ENCODE data around the gene BCR. TPM values are rescaled to one million over a fixed set of nuclear protein-coding genes. Genes with fewer than 3 reads are reported as not detected.

The BCR gene
- total and polyA plus RNA-seq, 2 of the 13 experiments (the other 11 are each of a cell fraction or from before 2014, with no cell fraction given): 19.9 to 33.6 TPM

DNA sequence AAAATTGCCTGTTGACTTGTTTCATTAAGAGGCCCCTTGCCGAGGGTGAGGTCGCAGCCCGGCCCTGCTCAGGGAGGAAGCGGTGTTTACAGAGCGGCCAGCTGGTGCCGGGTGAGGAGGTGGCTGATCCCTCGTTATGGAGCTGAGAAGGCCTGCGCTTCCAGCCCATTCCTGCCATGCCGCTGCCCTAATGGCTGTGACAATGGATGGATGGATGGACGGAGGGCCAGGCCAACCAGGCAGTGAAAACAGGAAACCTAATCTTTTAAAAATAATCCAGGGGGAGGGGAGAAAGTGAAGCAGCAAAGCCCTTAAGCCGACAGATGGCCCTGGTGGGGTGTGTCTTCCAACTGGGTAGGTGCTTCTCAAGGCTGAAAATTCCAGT lies 38.5 kb downstream of the BCR start (continued):
- no peak for TF ChIP-seq ZNF18 (CRISPR knock-in tag; IDR thresholded peaks at IDR 0.05; ENCODE audit: insufficient replicate concordance)
- no peak for TF ChIP-seq ZNF17 (CRISPR knock-in tag; IDR thresholded peaks at IDR 0.05)
- TF ChIP-seq IKZF1 (IDR thresholded peaks at IDR 0.05): no peak
- TF ChIP-seq PAXIP1 (CRISPR knock-in tag; conservative IDR thresholded peaks at IDR 0.05): peak; percentile 75
- peak; percentile 24; the same call in 1 of the 2 replicates for TF ChIP-seq MED1 (CRISPR knock-in tag; IDR thresholded peaks at IDR 0.05)
- no peak for TF ChIP-seq TERF1 (CRISPR knock-in tag; IDR thresholded peaks at IDR 0.05)
- no peak for TF ChIP-seq ZNF569 (CRISPR knock-in tag; IDR thresholded peaks at IDR 0.05; ENCODE audit: borderline replicate concordance)
- no peak for TF ChIP-seq PHF5A (CRISPR knock-in tag; IDR thresholded peaks at IDR 0.05; ENCODE audit: low read depth, unreplicated experiment)
- TF ChIP-seq FOSL1 (CRISPR knock-in tag; IDR thresholded peaks at IDR 0.05; ENCODE audit: borderline replicate concordance): no peak
- TF ChIP-seq PAF1 (CRISPR knock-in tag; IDR thresholded peaks at IDR 0.05): no peak
- TF ChIP-seq ZNF205 (CRISPR knock-in tag; IDR thresholded peaks at IDR 0.05): no peak
- TF ChIP-seq MXI1 (IDR thresholded peaks at IDR 0.05; ENCODE audit: borderline replicate concordance, low read depth, low read length): no peak
- no peak for TF ChIP-seq MLXIP (CRISPR knock-in tag; IDR thresholded peaks at IDR 0.05; ENCODE audit: borderline replicate concordance)
- TF ChIP-seq, protein P1, sequence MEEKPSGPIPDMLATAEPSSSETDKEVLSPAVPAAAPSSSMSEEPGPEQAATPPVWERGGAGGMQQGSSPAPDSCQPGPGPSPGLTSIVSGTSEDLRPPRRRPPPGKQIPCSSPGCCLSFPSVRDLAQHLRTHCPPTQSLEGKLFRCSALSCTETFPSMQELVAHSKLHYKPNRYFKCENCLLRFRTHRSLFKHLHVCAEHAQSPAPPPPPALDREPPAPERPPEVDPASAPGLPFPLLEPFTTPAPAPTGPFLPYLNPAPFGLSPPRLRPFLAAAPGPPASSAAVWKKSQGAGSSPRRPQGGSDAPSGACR (CRISPR knock-in tag; IDR thresholded peaks at IDR 0.05): no peak
- TF ChIP-seq ZBTB1 (CRISPR knock-in tag; IDR thresholded peaks at IDR 0.05; ENCODE audit: borderline replicate concordance): no peak
- TF ChIP-seq ZNF530 (CRISPR knock-in tag; IDR thresholded peaks at IDR 0.05; ENCODE audit: low read depth): no peak
- TF ChIP-seq, protein P2, sequence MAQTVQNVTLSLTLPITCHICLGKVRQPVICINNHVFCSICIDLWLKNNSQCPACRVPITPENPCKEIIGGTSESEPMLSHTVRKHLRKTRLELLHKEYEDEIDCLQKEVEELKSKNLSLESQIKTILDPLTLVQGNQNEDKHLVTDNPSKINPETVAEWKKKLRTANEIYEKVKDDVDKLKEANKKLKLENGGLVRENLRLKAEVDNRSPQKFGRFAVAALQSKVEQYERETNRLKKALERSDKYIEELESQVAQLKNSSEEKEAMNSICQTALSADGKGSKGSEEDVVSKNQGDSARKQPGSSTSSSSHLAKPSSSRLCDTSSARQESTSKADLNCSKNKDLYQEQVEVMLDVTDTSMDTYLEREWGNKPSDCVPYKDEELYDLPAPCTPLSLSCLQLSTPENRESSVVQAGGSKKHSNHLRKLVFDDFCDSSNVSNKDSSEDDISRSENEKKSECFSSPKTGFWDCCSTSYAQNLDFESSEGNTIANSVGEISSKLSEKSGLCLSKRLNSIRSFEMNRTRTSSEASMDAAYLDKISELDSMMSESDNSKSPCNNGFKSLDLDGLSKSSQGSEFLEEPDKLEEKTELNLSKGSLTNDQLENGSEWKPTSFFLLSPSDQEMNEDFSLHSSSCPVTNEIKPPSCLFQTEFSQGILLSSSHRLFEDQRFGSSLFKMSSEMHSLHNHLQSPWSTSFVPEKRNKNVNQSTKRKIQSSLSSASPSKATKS (CRISPR knock-in tag; IDR thresholded peaks at IDR 0.05): no peak
- TF ChIP-seq ZNF260 (CRISPR knock-in tag; IDR thresholded peaks at IDR 0.05; ENCODE audit: borderline replicate concordance, low read depth): no peak
